ENCODE measurements around the gene OOEP.
"Not testable (repeated sequence)": the region's sequence is repeated elsewhere in the genome, so short reads cannot be mapped to it uniquely, and the experiment has no call there.

Gene OOEP

DNA sequence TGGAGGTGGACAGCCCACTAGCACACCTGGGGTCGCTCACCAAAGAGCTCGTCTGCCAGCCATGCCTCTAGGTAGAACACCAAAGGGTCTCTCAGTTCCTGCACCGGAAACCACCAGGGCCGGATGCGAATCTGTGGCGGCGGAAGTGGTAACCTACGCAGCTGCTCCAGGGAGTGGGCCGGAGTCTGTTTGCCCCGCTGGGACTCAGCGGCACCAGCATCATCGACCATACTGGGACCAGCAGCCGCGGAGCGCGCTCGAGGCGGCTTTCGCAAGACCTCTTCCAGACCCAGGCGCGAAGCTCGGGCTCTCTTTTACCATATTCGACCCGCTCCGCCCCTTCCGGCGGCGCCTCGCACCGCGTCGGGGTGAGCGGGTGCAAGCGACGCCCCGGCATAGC is at the start of gene OOEP:
Gene OOEP, minus strand, starts transcription at position 335 of the 400 bp plus-strand sequence. Its CDS starts 105 bp downstream, at position 230.
- no peak for DNase-seq (ENCODE audit: low read depth)

DNA sequence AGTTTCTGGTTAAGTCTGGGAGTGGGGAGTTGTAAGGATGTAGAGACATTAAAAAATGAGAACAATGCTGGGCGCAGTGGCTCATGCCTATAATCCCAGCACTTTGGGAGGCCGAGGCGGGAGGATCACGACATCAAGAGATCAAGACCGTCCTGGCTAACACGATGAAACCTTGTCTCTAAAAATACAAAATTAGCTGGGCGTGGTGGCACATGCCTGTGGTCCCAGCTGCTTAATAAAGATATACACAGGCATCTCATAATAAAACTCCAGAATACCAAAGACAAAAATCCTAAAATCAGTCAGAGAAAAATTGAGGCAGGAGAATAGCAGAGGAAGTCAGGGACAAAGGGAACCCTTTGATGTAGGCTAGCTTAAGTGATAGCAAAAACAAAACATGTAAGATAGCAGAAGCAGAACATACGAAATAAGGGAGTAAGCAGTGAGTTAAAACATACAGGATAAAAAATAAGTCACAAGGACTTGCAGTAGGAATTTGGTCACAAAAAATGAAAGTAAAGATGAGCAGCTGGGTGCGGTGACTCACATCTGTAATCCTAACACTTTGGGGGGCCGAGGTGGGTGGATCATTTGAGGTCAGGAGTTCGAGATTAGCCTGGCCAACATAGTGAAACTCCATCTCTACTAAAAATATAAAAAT is 48.5 kb upstream of the OOEP start:
- DNase-seq (ENCODE audit: low read depth), result no peak

DNA sequence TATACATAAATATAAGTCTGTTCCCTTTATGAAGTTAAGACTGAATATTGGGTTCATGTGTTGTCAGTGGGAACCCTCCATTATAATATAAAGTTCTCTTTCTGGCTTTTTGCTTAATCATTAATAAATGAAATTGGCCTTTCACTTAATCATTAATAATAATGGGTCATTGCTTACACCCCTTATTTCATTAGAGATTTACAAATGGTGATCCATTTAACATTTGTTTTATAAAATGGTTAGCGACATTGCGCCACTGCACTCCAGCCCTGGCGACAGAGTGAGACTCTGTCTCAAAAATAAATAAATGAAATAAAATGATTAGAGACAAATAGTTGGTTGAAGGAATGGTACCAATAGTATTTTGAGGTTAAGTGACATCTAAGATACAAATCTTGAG is 43.4 kb upstream of the OOEP start:
- DNase-seq (ENCODE audit: low read depth), result no peak

DNA sequence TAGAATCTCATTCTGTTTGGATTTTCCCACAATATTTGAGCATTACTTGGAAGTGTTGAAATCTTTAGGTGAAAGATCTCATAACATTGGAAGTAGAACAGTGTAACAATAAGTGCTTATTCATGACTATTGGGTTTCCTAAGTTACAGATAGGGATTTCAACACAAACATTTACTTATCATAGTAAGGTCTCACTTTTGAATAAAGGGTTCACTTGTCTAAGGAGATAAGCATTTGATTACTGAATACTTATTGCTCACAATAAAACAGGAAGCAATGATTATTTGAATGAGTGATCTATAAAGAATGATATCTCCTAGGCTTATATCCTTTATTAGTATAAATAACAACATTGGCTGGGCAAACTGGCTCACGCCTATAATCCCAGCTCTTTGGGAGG is 39.7 kb upstream of the OOEP start:
- no peak for DNase-seq (ENCODE audit: low read depth)

DNA sequence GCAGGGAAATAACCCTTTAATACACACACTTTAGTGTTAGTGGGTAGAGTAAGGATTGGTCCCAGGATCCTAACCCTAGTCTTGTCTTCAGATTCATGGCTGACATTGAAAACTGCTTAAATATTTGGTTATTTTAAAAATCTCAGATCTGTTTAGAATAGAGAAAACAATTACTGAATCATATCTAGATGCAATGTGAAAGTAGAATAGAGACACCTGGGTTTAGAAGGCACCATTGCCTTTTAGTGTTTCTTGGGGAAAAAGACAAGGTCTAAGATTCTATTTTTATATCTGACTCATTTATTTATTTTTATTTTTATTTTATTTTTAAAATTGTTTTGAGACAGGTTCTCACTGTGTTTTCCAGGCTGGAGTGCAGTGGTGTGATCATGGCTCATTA is 31.0 kb upstream of the OOEP start:
- DNase-seq (ENCODE audit: low read depth), result no peak

DNA sequence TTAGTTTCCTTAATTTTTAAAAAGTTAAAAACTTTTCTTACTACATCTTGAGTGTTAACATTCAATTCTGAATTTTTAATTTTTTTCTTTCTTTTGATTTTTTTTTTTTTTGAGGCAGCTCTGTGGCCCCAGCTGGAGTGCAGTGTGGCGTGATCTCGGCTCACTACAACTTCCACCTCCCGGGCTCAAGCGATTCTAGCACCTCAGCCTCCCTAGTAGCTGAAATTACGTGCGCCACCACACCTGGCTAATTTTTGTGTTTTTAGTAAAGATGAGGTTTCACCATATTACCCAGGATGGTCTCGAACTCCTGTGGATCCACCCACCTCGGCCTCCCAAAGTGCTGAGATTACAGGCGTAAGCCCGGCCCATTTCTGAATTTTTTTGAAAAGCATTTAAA is 26.2 kb upstream of the OOEP start:
- no peak for DNase-seq (ENCODE audit: low read depth)

DNA sequence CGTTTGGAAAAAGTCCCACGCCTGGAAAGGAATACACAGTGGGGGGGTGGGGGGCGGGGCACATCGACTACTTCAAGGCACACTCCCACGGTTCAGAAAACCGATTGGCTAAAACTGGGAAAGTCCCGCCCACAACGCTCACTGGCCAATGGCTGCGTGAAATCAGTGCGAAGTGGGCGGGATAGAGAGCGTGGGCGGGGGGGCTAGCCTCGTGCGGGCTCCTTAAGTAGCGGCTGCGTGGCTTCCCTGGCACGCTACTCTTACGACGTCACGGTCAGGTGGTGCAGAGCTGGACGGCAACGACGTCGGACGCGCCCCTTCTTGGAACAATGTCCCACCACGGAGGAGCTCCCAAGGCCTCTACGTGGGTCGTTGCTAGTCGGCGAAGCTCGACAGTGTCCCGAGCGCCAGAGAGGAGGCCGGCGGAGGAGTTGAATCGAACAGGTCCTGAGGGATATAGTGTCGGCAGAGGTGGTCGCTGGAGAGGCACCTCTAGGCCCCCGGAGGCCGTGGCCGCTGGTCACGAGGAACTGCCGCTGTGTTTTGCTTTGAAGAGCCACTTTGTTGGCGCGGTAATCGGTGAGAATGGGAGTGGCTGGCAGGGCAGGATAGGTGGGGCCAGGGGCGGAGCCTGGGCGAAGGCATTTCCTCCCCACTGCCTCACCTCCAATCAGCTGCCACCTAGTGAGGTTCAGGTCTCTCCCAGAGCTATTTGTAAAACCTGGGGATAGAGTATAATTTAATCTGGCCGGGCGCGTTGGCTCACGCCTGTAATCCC is 25.1 kb upstream of the OOEP start, which contains the start of gene DDX43:
Gene DDX43, plus strand, starts transcription at position 252 of the 778 bp plus-strand sequence. Its CDS starts 78 bp downstream, at position 330.
- DNase-seq (ENCODE audit: low read depth), result peak; percentile 20

DNA sequence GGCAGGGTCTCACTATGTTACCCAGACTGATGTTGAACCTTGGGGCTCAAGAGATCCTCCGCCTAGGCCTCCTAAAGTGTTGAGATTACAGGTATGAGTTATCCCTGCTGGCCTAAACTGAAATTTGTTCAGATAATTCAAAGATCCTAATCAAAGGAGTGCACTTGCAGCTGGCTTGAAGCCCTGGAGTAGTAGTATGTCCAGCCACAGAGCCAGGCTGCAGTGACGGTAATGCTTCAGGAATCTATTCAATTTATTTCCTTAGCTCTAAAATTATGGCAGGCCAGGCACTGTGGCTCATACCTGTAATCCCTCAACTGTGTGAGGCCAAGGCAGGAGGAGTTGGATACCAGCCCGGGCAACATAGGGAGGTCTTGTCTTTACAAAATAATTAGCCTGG is 23.6 kb upstream of the OOEP start:
- DNase-seq (ENCODE audit: low read depth), result no peak

DNA sequence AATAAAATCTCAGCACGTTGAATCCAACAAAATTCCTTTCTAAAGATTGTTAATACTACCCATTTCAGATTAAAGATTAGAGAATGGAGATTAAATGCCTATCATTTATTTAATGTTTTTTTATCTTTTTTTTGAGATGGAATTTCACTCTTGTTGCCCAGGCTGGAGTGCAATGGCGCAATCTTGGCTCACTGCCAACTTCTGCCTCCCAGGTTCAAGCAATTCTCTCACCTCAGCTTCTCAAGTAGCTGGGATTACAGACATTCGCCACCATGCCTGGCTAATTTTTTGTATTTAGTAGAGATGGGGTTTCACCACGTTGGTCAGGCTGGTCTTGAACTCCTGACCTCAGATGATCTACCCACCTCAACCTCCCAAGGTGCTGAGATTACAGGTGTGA is 22.5 kb upstream of the OOEP start:
- DNase-seq (ENCODE audit: low read depth), result not testable (repeated sequence)

DNA sequence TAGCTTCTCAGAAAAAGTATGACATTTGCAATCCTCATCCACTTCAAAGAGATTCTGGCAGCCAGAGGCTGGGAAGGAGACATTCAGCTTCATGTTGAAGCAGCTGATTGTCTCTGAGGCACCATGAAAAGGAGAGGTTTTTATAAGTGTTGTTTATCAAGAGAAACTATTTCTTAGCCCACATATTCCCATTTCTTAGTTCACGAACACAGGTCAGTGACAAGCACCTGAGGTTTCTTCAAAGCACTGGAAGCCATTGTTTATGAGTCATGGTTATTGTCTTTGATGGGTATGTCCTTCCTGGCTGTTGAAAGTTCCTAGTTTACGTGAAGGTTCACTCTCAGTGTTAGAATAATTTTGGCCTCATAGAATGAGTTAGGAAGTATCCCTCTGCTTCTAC is 22.0 kb upstream of the OOEP start:
- no peak for DNase-seq (ENCODE audit: low read depth)

DNA sequence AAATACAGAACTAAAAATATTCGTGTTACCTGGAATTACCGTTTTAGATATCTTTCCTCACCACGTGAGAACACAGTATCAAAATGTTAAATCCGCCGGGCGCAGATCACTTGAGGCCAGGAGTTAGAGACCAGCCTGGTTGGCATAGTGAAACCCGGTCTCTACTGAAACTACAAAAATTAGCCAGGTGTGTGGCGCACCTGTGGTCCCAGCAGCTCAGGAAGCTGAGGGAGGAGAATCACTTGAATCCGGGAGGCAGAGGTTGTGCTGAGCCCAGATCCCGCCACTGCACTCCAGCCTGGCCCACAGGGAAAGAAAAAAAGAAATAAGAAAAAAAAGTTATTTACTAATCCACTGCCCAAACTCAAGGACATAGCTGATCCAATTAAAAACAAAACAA is 20.2 kb upstream of the OOEP start:
- DNase-seq (ENCODE audit: low read depth), result no peak

DNA sequence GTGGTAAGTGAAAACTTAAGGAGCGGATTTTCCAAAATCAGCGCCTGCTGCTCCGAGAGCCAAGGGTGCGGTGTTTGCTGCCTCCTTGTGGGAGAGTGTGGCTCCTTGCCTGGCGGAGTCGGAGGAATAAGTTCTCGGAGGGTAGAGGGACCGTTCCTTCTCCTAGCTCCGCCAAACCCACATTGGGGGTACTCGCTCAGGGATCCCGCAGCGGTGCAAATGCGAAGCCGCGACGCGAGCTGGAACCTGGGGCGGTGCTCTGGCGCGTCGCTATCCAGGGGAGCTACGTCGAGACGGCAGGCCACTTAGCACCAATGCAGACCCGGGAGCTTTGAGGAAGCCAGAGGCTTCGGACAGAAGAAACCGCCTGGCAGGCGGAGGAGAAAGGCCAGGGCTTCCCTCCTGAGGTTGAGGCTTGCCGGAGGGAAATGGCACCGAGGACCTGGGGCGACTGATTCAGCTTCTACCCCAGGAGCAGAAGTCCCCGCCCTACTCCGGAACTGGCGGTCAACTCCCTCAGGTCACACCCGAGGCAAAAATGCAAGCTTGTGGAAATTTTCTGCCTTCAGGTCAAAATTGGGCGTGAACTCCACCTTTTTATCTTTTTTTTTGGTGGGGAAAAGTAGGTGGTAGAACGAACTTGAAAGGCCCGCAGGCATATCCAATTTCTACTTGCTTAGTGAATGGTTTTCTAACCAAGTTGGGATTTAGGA is 19.3 kb upstream of the OOEP start:
- peak; percentile 37 for DNase-seq (ENCODE audit: low read depth)

DNA sequence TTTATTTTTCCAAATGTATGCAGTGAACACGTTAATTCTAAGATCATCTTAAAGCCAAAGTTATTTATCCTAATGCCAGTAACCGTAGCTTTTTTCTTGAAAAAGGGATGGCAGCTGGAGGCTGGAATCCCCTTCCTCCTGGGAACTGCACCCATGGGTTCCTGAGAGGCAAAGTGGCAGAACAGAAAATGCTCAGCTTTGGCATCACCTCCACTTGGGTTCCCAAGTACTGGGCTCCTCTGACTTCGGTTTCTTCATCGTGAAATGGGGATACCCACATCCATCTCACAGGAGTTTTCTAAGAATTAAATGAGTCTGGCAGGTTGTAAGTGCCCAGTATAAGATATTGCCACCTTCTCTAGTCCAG is 18.7 kb upstream of the OOEP start:
- no peak for DNase-seq (ENCODE audit: low read depth)

DNA sequence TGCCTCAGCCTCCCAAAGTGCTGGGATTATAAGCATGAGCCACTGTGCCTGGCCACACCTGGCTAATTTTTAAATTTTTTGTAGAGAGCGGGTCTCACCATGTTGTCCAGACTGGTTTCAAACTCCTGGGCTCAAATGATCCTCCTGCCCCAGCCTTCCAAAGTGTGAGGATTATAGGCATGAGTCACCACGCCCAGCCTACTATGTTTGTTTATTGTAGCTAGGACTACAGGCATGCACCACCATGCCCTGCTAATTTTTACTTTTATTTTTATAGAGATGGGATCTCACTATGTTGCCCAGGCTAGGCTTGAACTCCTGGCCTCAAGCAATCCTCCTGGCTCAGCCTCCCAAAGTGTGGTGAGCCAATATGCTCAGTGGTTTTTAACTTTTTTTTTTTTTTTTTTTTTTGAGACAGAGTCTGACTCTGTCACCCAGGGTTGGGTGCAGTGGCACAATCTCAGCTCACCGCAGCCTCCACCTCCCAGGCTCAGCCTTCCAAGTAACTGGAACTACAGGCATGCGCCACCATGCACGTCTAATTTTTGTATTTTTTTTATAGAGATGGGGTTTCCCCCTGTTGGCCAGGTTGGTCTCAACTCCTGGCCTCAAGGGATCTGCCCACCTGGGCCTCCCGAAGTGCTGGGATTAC is 12.9 kb upstream of the OOEP start:
- no peak for DNase-seq (ENCODE audit: low read depth)

DNA sequence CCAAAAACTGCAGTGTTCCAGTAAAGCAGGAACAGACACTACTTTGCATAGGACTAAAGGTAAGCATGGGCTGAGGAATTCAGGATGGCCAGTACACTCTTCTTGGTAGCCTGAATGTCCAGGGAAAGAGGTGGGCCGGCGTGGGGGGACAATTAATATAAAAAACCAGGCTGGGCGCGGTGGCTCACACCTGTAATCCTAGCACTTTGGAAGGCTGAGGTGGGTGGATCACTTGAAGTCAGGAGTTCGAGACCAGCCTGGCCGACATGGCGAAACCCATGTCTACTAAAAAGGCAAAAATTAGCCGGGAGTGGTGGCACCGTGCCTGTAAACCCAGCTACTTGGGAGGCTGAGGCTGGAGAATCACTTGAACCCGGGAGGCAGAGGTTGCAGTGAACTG is 11.8 kb upstream of the OOEP start:
- DNase-seq (ENCODE audit: low read depth), result not testable (repeated sequence)

DNA sequence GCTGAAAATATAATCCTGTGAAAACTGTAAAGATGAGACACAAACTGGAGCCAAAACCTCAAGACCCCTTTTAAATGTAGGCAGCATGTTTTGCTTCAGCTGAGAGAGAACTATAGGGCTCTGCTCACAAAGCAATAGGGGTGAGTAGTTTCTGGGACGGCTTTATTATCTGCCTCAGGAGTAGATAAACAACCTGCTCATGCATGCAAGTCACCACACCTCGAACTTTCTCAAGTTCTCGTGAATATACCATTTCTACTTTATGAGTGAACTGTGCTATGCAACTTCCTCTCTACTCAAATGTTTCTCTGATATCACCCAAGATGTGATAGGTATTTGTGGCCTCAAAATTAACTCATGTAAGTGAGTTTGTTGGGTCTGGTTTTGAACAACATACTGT is 7.5 kb upstream of the OOEP start:
- DNase-seq (ENCODE audit: low read depth), result no peak

DNA sequence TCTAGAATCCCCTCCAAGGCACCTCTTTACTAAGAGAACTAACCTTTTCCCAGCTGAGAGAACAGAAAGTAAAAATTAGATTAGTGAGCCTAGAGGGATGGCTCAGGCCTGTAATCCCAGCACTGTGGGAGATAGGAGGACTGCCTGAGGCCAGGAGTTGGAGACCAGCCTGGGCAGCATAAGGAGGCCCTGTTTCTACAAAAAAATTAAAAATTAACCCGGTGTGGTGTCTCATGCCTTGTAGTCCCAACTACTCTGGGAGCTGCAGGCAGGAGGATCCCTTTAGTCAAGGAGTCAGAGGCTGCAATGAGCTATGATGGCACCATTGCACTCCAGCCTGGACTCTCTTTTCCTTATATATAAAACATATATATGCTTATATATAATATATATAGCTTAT is 5.5 kb upstream of the OOEP start:
- no peak for DNase-seq (ENCODE audit: low read depth)

DNA sequence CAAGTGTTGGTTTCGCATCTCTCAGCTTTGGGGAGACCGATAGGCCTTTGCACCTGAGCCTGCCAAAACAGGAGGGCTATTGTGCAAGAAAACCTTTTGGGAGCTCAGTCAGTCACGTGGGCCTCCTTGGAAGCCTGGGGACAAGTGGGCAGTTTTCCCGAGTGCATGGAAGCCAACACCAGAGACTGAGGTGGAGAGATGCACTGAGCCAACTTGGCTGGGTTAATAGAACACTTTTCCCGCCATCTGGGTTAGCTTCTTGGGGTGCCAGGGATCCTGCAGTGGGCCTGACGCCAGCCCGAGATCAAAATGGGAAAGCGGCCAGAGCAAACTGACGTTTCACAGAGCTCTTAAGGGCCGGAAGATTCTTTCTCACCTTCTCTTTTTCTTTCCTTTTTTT is 2.8 kb upstream of the OOEP start:
- DNase-seq (ENCODE audit: low read depth), result no peak

DNA sequence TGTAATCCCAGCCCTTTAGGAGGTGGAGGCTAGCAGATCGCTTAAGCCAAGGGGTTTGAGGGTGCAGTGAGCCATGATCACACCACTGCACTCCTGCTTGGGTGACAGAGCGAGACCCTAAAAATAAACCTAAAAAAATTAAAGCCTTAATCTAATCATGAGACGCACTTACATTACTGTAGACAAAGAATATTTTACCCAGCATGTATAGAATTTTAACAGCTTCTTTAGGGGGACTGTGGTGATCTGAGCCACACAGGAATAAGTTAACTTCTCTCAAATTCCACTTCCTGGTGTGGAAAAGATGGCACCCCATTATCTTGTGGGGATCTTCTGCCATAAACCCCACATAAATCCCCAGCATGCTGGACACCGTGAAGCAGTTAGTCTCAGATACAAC is 2.3 kb upstream of the OOEP start:
- no peak for DNase-seq (ENCODE audit: low read depth)

DNA sequence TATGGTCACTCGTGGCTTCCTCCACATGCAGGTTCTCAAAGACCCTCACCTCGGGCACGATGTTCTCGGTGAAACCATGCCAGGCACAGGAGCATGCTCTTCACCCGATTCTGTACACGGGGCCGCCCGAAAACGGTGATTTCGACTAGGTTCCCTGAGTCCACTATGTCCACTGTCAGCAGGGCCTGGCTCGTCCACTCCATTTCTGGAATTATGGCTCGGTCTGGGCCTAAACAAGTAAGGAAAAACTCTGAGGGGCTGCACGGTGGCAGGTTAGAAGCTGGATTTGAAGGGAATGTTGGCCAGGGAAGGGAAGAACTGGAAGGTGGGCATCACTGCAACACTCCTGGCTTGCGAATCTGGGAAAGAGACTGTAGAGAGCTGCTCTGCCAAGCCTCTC is 540 bp downstream of the OOEP start:
- no peak for DNase-seq (ENCODE audit: low read depth)

DNA sequence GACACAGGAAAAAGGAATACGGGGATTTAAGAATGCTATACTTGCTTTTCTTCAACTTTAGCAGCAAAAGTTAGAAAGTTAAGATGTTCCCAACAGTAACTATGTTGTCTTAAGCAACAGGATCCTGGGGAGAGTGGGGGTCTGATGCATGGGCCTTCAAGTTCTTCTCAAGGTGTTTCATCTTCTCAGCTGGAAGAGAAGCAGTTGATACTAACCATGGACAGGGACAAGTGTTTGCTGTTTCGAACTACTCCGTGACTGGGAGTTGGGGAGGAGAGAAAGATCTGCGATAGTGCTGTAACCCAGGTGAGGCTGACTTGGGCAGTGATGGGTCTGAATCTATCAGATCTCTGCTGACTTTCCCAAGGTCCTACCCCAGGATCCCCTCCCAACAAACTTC is 1.0 kb downstream of the OOEP start:
- DNase-seq (ENCODE audit: low read depth), result no peak

DNA sequence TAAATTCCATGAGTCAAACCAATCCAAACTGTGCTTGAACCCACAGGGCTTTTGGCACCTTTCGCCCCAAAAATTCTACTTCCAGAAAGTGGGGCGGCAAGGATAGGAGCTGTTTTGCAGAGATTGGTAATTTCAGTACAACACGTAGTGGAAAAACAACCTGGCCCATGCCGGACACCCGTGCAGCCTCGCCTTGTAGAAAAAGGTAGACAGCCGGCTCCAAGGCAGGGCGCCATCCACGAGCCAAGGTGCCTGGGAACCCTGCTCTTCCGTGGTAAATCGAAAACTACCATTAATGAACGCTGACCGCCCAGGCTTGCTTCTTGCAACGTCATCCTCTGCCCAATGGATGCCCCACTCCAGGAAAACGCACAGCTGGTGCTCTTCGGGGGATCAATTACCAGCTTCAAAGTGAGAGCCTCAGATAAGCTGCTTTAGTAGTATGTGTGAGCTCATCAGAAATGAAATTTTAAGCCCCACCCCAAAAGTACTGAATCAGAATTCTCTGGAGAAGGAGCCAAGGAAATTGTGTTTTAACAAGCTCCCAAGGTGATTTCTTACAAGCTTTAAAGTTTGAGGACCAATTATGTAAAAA is 1.8 kb downstream of the OOEP start:
- no peak for DNase-seq (ENCODE audit: low read depth)
